HG03025 (cell line): ENCODE results near the gene SLC19A1.

ENCODE experiments used
- ATAC-seq: cut with Tn5 transposase; IDR thresholded peaks from one replicate; pipeline ENCODE4 v1.9.1; 2021; ENCODE audit warnings: mild to moderate bottlenecking, moderate library complexity; ENCODE audit not compliant: unreplicated experiment, low FRiP score

Gene SLC19A1

GRCh38 chr21:45460011-45460565 lies 82.2 kb downstream of the SLC19A1 start:
- no peak for ATAC-seq

GRCh38 chr21:45459171-45460010 lies 82.8 kb downstream of the SLC19A1 start:
- ATAC-seq: no peak

- no peak for ATAC-seq
Measured at GRCh38 chr21:45458281-45459170, 83.7 kb downstream of the SLC19A1 start.

- no peak for ATAC-seq
Measured at GRCh38 chr21:45457832-45458172, 84.4 kb downstream of the SLC19A1 start.

GRCh38 chr21:45457161-45457831 lies 84.9 kb downstream of the SLC19A1 start:
- ATAC-seq: no peak

GRCh38 chr21:45456584-45457160 lies 85.6 kb downstream of the SLC19A1 start:
- ATAC-seq: no peak

GRCh38 chr21:45455674-45456583 lies 86.3 kb downstream of the SLC19A1 start:
- no peak for ATAC-seq

- no peak for ATAC-seq
Measured at GRCh38 chr21:45454926-45455673, 87.1 kb downstream of the SLC19A1 start.

- ATAC-seq: no peak
Measured at GRCh38 chr21:45454060-45454925, 87.9 kb downstream of the SLC19A1 start.

GRCh38 chr21:45453308-45453950 lies 88.8 kb downstream of the SLC19A1 start:
- no peak for ATAC-seq

GRCh38 chr21:45452696-45453307 lies 89.4 kb downstream of the SLC19A1 start:
- ATAC-seq: no peak

GRCh38 chr21:45451771-45452182 lies 90.5 kb downstream of the SLC19A1 start:
- no peak for ATAC-seq

- no peak for ATAC-seq
Measured at GRCh38 chr21:45451091-45451740, 91.0 kb downstream of the SLC19A1 start.

GRCh38 chr21:45450423-45451090 lies 91.7 kb downstream of the SLC19A1 start:
- no peak for ATAC-seq

GRCh38 chr21:45449658-45450422 lies 92.4 kb downstream of the SLC19A1 start:
- ATAC-seq: no peak
